HEK293 (cell line): Measurements from ENCODE around the gene CRYBA4.

Source experiments
- HOXD13 ChIP-seq: sonication (generic); formaldehyde crosslinking; IDR thresholded peaks from 2 replicates; pipeline ENCODE4 v1.8.0; 2022; ENCODE audit warnings: missing genetic modification reagents, borderline replicate concordance
- KLF8 ChIP-seq: fragments of 450-650 bp; formaldehyde crosslinking; IDR thresholded peaks from 2 replicates; pipeline ENCODE4 v1.5.1; 2016; ENCODE audit warnings: missing biosample characterization, missing genetic modification characterization
- ZBTB8A ChIP-seq: fragments of 450-650 bp; formaldehyde crosslinking; IDR thresholded peaks from 2 replicates; pipeline ENCODE4 v1.5.1; 2016; ENCODE audit warnings: missing biosample characterization, missing genetic modification characterization
- ZFP3 ChIP-seq: fragments of 450-650 bp; formaldehyde crosslinking; IDR thresholded peaks from 2 replicates; pipeline ENCODE4 v1.5.1; 2016; ENCODE audit warnings: low read depth, missing biosample characterization, missing genetic modification characterization
- ZNF10 ChIP-seq: fragments of 450-650 bp; formaldehyde crosslinking; IDR thresholded peaks from 2 replicates; pipeline ENCODE4 v1.5.1; 2017; ENCODE audit warnings: missing biosample characterization, missing genetic modification characterization
- ZNF24 ChIP-seq: fragments of 450-650 bp; formaldehyde crosslinking; IDR thresholded peaks from 2 replicates; pipeline ENCODE4 v1.5.1; 2016; ENCODE audit warnings: missing biosample characterization, missing genetic modification characterization
- ZNF274 ChIP-seq, 2 experiments: fragments of 200-500 bp in 1 of 2; fragments of 450-650 bp in 1 of 2; sonication (Bioruptor generic) in 1 of 2; formaldehyde crosslinking in 1 of 2; IDR thresholded peaks; 2 replicates each; pipeline versions ENCODE4 v1.5.1 to v1.6.1; 2014 to 2016; ENCODE audit warnings: borderline replicate concordance in 1 of 2, inconsistent platforms in 1 of 2, low read length in 1 of 2, missing biosample characterization in 1 of 2, missing genetic modification characterization in 1 of 2
- ZNF544 ChIP-seq: fragments of 450-650 bp; formaldehyde crosslinking; IDR thresholded peaks from 2 replicates; pipeline ENCODE4 v1.5.0; 2017; ENCODE audit warnings: missing biosample characterization, missing genetic modification characterization
- ZNF610 ChIP-seq: fragments of 450-650 bp; formaldehyde crosslinking; IDR thresholded peaks from 2 replicates; pipeline ENCODE4 v1.5.1; 2016; ENCODE audit warnings: missing biosample characterization, missing genetic modification characterization, borderline replicate concordance
- ZNF629 ChIP-seq: fragments of 450-650 bp; formaldehyde crosslinking; IDR thresholded peaks from 2 replicates; pipeline ENCODE4 v1.5.1; 2017; ENCODE audit warnings: missing biosample characterization, missing genetic modification characterization
- TF ChIP-seq, protein P1 (sequence below): fragments of 450-650 bp; formaldehyde crosslinking; IDR thresholded peaks from 2 replicates; pipeline ENCODE4 v1.5.1; 2016; ENCODE audit warnings: missing biosample characterization, missing genetic modification characterization
- TF ChIP-seq, protein P2 (sequence below): fragments of 450-650 bp; formaldehyde crosslinking; IDR thresholded peaks from 2 replicates; pipeline ENCODE4 v1.5.1; 2016; ENCODE audit warnings: missing biosample characterization, missing genetic modification characterization
- TF ChIP-seq, protein P3 (sequence below): fragments of 450-650 bp; formaldehyde crosslinking; IDR thresholded peaks from 2 replicates; pipeline ENCODE4 v1.5.1; 2017; ENCODE audit warnings: missing biosample characterization, missing genetic modification characterization
- TF ChIP-seq, protein P4 (sequence below): fragments of 450-650 bp; formaldehyde crosslinking; IDR thresholded peaks from 2 replicates; pipeline ENCODE4 v1.5.1; 2016; ENCODE audit warnings: missing biosample characterization, missing genetic modification characterization

DNA sequence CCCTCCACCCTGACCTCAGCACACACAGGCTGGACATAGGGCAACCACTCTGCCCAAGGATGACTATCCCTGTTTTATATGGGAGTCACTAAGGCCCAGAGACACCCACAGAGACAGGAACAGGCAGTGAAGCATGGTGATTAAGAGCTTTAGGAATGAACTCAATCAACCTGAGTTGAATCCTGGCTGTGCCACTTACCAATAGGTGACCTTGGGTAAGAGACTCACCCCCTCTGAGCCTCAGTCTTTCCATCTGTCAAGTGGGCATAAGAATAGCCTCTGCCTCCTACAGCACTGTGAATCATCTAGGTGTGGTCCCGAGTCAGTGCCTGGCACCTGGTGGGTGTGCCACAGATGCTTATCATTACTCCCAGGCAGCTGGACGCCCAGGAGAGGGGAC, 10.8 kb upstream of the CRYBA4 start:
- TF ChIP-seq KLF8 (tag by site-specific recombination) (no peak), ZNF274 (IDR thresholded peaks at IDR 0.05; ENCODE audit: low read length) (no peak), ZNF274 (tag by site-specific recombination; IDR thresholded peaks at IDR 0.05; ENCODE audit: borderline replicate concordance) (no peak), ZFP3 (tag by site-specific recombination) (no peak), ZNF24 (no peak), HOXD13 (CRISPR knock-in tag) (no peak), ZNF10 (tag by site-specific recombination) (no peak), ZNF544 (tag by site-specific recombination) (no peak), ZNF629 (no peak), ZNF610 (tag by site-specific recombination) (no peak), ZBTB8A (tag by site-specific recombination) (no peak)
- TF ChIP-seq, protein P1, sequence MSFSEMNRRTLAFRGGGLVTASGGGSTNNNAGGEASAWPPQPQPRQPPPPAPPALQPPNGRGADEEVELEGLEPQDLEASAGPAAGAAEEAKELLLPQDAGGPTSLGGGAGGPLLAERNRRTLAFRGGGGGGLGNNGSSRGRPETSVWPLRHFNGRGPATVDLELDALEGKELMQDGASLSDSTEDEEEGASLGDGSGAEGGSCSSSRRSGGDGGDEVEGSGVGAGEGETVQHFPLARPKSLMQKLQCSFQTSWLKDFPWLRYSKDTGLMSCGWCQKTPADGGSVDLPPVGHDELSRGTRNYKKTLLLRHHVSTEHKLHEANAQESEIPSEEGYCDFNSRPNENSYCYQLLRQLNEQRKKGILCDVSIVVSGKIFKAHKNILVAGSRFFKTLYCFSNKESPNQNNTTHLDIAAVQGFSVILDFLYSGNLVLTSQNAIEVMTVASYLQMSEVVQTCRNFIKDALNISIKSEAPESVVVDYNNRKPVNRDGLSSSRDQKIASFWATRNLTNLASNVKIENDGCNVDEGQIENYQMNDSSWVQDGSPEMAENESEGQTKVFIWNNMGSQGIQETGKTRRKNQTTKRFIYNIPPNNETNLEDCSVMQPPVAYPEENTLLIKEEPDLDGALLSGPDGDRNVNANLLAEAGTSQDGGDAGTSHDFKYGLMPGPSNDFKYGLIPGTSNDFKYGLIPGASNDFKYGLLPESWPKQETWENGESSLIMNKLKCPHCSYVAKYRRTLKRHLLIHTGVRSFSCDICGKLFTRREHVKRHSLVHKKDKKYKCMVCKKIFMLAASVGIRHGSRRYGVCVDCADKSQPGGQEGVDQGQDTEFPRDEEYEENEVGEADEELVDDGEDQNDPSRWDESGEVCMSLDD (tag by site-specific recombination) = no peak
- TF ChIP-seq, protein P2, sequence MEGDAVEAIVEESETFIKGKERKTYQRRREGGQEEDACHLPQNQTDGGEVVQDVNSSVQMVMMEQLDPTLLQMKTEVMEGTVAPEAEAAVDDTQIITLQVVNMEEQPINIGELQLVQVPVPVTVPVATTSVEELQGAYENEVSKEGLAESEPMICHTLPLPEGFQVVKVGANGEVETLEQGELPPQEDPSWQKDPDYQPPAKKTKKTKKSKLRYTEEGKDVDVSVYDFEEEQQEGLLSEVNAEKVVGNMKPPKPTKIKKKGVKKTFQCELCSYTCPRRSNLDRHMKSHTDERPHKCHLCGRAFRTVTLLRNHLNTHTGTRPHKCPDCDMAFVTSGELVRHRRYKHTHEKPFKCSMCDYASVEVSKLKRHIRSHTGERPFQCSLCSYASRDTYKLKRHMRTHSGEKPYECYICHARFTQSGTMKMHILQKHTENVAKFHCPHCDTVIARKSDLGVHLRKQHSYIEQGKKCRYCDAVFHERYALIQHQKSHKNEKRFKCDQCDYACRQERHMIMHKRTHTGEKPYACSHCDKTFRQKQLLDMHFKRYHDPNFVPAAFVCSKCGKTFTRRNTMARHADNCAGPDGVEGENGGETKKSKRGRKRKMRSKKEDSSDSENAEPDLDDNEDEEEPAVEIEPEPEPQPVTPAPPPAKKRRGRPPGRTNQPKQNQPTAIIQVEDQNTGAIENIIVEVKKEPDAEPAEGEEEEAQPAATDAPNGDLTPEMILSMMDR (tag by site-specific recombination) = no peak
- TF ChIP-seq, protein P3, sequence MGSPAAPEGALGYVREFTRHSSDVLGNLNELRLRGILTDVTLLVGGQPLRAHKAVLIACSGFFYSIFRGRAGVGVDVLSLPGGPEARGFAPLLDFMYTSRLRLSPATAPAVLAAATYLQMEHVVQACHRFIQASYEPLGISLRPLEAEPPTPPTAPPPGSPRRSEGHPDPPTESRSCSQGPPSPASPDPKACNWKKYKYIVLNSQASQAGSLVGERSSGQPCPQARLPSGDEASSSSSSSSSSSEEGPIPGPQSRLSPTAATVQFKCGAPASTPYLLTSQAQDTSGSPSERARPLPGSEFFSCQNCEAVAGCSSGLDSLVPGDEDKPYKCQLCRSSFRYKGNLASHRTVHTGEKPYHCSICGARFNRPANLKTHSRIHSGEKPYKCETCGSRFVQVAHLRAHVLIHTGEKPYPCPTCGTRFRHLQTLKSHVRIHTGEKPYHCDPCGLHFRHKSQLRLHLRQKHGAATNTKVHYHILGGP (tag by site-specific recombination) = no peak
- TF ChIP-seq, protein P4, sequence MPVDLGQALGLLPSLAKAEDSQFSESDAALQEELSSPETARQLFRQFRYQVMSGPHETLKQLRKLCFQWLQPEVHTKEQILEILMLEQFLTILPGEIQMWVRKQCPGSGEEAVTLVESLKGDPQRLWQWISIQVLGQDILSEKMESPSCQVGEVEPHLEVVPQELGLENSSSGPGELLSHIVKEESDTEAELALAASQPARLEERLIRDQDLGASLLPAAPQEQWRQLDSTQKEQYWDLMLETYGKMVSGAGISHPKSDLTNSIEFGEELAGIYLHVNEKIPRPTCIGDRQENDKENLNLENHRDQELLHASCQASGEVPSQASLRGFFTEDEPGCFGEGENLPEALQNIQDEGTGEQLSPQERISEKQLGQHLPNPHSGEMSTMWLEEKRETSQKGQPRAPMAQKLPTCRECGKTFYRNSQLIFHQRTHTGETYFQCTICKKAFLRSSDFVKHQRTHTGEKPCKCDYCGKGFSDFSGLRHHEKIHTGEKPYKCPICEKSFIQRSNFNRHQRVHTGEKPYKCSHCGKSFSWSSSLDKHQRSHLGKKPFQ (tag by site-specific recombination) = no peak
